ENCODE measurements around the gene ACSF3.

ACSF3 gene

DNA sequence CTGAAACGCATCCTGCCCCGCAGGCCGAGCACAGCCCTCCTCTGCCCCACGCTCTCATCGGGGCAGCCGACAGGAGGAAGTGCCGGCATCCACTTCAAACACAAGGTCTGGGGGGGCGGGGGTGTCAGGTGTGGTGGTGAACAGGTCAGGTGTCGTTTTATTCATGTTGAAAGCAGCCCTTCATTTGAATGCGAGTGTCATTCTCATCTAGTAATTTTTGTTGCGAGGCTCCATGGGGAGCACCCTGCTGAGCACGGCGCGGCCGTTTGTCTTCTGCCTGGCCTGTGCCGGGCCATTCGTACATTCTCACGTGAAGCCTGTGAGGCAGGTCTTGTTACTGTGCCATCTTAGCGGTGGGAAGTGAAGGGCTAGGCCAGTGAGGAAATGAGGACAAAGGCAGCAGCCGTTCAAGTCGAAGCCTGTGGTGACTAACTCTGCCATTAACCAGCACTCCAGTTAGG lies 1.9 kb downstream of the ACSF3 start:
- TF ChIP-seq ZC3H10 (CRISPR knock-in tag; IDR thresholded peaks at IDR 0.05) (no peak), ARNTL (CRISPR knock-in tag; IDR thresholded peaks at IDR 0.05; ENCODE audit: borderline replicate concordance, low read depth) (no peak), ZFP30 (CRISPR knock-in tag; IDR thresholded peaks at IDR 0.05) (no peak), CSRNP3 (CRISPR knock-in tag; IDR thresholded peaks at IDR 0.05) (no peak), RARB (CRISPR knock-in tag; IDR thresholded peaks at IDR 0.05) (no peak), PPARA (CRISPR knock-in tag; IDR thresholded peaks at IDR 0.05; ENCODE audit: borderline replicate concordance) (no peak), TCF4 (CRISPR knock-in tag; IDR thresholded peaks at IDR 0.05; ENCODE audit: borderline replicate concordance) (no peak), ISL1 (CRISPR knock-in tag; IDR thresholded peaks at IDR 0.05) (no peak), POU6F1 (CRISPR knock-in tag; IDR thresholded peaks at IDR 0.05; ENCODE audit: borderline replicate concordance, low read depth) (no peak), ZNF565 (CRISPR knock-in tag; conservative IDR thresholded peaks at IDR 0.05; ENCODE audit: low read depth) (no peak), TSHZ2 (CRISPR knock-in tag; IDR thresholded peaks at IDR 0.05) (no peak), SNAI2 (CRISPR knock-in tag; IDR thresholded peaks at IDR 0.05) (no peak), ZNF70 (CRISPR knock-in tag; IDR thresholded peaks at IDR 0.05) (no peak)
- no peak for ATAC-seq

DNA sequence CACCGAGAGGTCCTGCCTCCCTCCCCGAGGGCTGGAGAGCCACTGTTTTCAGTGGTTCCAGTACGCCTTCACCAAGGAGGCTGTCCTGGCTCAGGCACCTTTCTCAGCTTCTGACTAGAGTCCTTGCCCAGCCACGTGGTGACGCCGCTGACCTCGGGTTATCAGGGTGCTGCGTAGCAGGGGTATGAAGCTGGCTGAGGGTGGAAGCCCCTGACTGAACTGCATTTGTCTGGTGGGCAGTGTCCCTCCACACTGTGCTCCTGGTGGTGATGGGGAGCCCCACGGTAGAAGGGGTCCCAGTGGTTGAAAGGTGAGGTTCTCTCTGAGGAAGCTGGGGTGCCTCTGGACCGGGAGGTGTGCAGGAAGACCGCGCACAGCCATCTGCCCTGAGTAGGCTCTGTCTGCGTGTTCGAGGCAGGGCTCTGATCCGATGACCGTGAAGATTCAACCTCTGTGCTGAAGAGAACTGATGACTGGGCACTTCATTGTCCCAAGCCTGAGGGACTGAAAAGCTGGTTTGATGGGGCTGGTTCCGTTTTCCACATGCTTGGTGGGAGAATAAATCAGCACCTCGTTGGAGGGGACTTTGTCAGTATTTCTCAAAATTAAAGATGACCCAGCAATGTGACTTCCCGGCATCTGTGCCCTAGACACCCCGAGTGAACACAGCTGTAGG lies 2.5 kb downstream of the ACSF3 start:
- ATAC-seq = no peak
- TF ChIP-seq ZNF8 (CRISPR knock-in tag; IDR thresholded peaks at IDR 0.05) (no peak), RARB (CRISPR knock-in tag; IDR thresholded peaks at IDR 0.05) (no peak), TCF4 (CRISPR knock-in tag; IDR thresholded peaks at IDR 0.05; ENCODE audit: borderline replicate concordance) (no peak), CREB5 (CRISPR knock-in tag; IDR thresholded peaks at IDR 0.05; ENCODE audit: low read depth) (no peak), ARNTL (CRISPR knock-in tag; IDR thresholded peaks at IDR 0.05; ENCODE audit: borderline replicate concordance, low read depth) (no peak), ZNF70 (CRISPR knock-in tag; IDR thresholded peaks at IDR 0.05) (no peak), ISL1 (CRISPR knock-in tag; IDR thresholded peaks at IDR 0.05) (no peak), POU6F1 (CRISPR knock-in tag; IDR thresholded peaks at IDR 0.05; ENCODE audit: borderline replicate concordance, low read depth) (no peak), CSDC2 (CRISPR knock-in tag; IDR thresholded peaks at IDR 0.05) (no peak), ZFP30 (CRISPR knock-in tag; IDR thresholded peaks at IDR 0.05) (no peak), SNAI2 (CRISPR knock-in tag; IDR thresholded peaks at IDR 0.05) (no peak), GLIS3 (CRISPR knock-in tag; IDR thresholded peaks at IDR 0.05) (no peak)

DNA sequence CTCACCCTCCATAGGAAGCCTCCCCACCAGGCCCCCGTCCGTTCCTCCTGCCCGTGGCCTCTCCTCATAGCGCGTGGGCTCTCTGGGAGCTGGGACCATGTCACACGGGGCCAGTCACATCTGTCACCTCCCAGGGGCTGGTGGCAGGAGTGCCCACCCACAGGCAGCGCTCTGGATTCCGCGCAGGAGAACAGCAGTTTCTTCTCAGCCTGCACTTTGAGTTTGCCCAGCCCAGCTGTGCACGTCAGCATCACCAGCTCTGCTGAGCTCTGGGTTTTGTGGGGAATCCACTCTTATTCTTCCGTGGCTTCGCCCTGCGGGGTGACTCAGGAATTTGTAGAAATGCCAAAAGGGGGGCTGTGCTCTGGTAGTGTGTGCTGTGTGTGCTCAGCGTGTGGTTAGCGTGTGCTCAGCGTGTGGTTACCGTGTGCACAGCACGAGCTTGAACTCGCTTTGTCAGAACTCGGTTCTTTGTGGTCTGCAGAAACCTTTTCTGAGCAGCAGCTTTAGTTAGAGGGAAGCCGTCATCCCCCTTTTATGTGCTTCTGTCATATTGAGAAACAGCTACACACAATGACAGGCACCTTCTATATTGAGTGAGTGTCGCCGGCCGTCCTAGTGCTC lies 3.2 kb downstream of the ACSF3 start:
- no peak for ATAC-seq
- no peak for TF ChIP-seq BACH2 (CRISPR knock-in tag; IDR thresholded peaks at IDR 0.05; ENCODE audit: borderline replicate concordance)
- no peak for TF ChIP-seq ZNF565 (CRISPR knock-in tag; conservative IDR thresholded peaks at IDR 0.05; ENCODE audit: low read depth)
- no peak for TF ChIP-seq OSR1 (CRISPR knock-in tag; IDR thresholded peaks at IDR 0.05)
- no peak for TF ChIP-seq ESRRG (CRISPR knock-in tag; IDR thresholded peaks at IDR 0.05)
- TF ChIP-seq POU6F1 (CRISPR knock-in tag; IDR thresholded peaks at IDR 0.05; ENCODE audit: borderline replicate concordance, low read depth) = no peak
- TF ChIP-seq SNAI2 (CRISPR knock-in tag; IDR thresholded peaks at IDR 0.05) = no peak
- TF ChIP-seq TSHZ2 (CRISPR knock-in tag; IDR thresholded peaks at IDR 0.05) = no peak
- no peak for TF ChIP-seq CSRNP3 (CRISPR knock-in tag; IDR thresholded peaks at IDR 0.05)
- TF ChIP-seq ZFP30 (CRISPR knock-in tag; IDR thresholded peaks at IDR 0.05) = no peak

All from SK-N-SH treated with all-trans-retinoic acid at 6 μM for 48 hours (cell line).